ENCODE results near the gene SNX24. TPM values are rescaled to one million over a fixed set of nuclear protein-coding genes. Genes with fewer than 3 reads are reported as not detected.

The SNX24 gene
- total RNA-seq, 5 donors from 2014 or later (not counting 1 experiment from before 2014, with no cell fraction given) = 2.2 to 4.9 (median 3.8) TPM

DNA sequence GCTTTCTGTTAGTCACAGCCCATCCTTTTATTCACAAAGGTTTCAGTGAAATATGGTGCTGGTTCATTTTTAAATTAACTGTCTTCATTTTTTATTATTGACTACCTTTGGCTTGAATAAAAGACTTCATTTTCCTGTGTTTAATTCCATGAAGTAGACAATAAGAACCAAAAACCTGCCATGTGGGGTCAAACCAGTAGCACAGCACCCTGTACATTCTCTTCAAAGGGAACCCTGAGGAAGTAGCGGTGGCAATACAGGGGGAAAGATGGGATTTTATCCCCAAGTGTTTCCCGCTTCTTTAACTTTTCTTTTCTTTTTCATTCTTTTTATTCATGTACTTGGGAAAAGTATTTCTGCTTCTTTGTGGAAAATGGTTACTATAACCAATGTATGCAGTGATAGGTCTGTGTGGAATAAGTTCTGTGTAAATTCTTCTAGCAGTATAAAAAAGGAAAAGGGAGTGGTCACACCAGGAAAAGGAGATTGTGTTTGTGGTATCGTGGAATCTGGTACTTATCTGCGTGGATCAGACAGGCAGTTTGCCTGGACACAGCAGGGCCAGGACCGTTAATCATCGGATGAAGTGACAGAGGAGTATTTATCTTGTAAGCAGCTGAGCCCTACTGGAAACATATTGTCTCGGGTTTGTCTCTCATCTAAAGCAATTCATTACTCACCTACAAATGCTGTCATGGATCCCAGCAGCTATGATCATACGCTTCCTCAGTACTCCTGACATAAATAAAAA lies 96.9 kb downstream of the SNX24 start:
- POLR2A ChIA-PET = no interaction called here
- no peaks in the 10 kb centered on the region for H3K9me3 ChIP-seq
- Mint-ChIP-seq H3K9me3 (no peaks in the 10 kb centered on the region), H3K36me3 (peaks cover 30% of the 10 kb centered on the region), H3K4me1 (peaks cover 0 to 7% (median 0%) of the 10 kb centered on the region in 3 donors), H3K27ac (no peak overlapping the region), H3K4me3 (no peak overlapping the region), H3K27me3 (no peaks in the 10 kb centered on the region)
- DNase-seq (no peak), ATAC-seq (replicated peaks in 1 of 4) (no peak)
- H3K4me1 ChIP-seq (ENCODE audit: control insufficient read depth in 1 of 2, extremely low read depth in 1 of 2, insufficient read depth in 2 of 2, low read length in 2 of 2) = no peaks in the 10 kb centered on the region
- H3K27me3 ChIP-seq (replicated peaks in 1 of 2; ENCODE audit: control insufficient read depth in 2 of 2, extremely low read depth in 1 of 2, insufficient read depth in 2 of 2, low read length in 1 of 2) = no peaks in the 10 kb centered on the region
- H3K4me3 ChIP-seq (ENCODE audit: control insufficient read depth in 1 of 2, extremely low read depth in 1 of 2, low read length in 1 of 2) = no peak overlapping the region
- CTCF ChIA-PET = no interaction called here
- 35% methylated on average over 3 of the region's 8 CpGs for WGBS (ENCODE audit: insufficient coverage)
- no peak overlapping the region for H3K27ac ChIP-seq (ENCODE audit: low read length)
- no peaks in the 10 kb centered on the region for H3K36me3 ChIP-seq (ENCODE audit: control insufficient read depth in 2 of 2, extremely low read depth in 1 of 2, insufficient read depth in 1 of 2, low read length in 1 of 2)

DNA sequence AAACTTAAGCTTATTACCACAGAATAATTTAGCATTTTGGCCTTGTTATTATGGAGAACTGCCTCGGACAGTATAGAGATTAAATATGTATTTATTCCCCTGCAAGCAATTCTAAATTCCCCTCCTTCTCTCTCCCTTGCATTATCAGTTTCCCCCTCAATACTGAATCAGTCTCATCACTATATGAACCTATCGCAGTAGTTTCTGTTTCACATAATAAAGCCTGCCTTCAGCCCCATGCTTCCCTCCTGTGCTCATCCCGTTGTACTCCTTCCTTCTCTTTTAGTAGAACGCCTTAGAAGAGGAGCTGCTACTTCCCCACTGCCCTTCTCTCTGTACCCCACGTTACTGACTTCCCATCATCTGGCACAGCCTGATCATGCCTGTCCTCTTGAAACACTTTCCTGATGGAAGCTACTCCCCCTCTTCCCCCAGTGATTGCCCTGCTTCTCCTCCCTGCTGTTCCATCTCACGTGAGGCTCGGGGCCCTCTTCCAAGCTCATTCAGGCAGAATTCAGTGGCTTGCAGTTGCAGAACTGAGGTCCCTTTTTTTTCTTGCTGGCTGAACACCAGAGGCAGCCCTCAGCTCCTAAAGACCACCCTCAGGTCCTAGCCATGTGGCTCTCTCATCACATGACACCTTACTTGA lies 97.8 kb downstream of the SNX24 start:
- H3K9me3 Mint-ChIP-seq = no peaks in the 10 kb centered on the region
- ChIA-PET CTCF (interaction anchor here in 1 of 2 donors (0.7 kb wide), 1 partner anchor 48 kb away, joined by 3 read pairs; no protein-coding TSS in a partner anchor), POLR2A (no interaction called here)
- no peak overlapping the region for H3K27ac Mint-ChIP-seq
- Histone ChIP-seq H3K27me3 (replicated peaks in 1 of 2; ENCODE audit: control insufficient read depth in 2 of 2, extremely low read depth in 1 of 2, insufficient read depth in 2 of 2, low read length in 1 of 2) (no peaks in the 10 kb centered on the region), H3K4me1 (ENCODE audit: control insufficient read depth in 1 of 2, extremely low read depth in 1 of 2, insufficient read depth in 2 of 2, low read length in 2 of 2) (no peaks in the 10 kb centered on the region), H3K9me3 (no peaks in the 10 kb centered on the region), H3K36me3 (ENCODE audit: control insufficient read depth in 2 of 2, extremely low read depth in 1 of 2, insufficient read depth in 1 of 2, low read length in 1 of 2) (no peaks in the 10 kb centered on the region), H3K4me3 (ENCODE audit: control insufficient read depth in 1 of 2, extremely low read depth in 1 of 2, low read length in 1 of 2) (no peak overlapping the region), H3K27ac (ENCODE audit: low read length) (no peak overlapping the region)
- no peak overlapping the region for H3K4me3 Mint-ChIP-seq
- ATAC-seq (replicated peaks in 1 of 4) (no peak), DNase-seq (no peak)
- peaks cover 0 to 7% (median 0%) of the 10 kb centered on the region in 3 donors for H3K4me1 Mint-ChIP-seq
- 67% methylated on average over 5 of the region's 7 CpGs for WGBS (ENCODE audit: insufficient coverage)
- peaks cover 35% of the 10 kb centered on the region for H3K36me3 Mint-ChIP-seq
- no peaks in the 10 kb centered on the region for H3K27me3 Mint-ChIP-seq

DNA sequence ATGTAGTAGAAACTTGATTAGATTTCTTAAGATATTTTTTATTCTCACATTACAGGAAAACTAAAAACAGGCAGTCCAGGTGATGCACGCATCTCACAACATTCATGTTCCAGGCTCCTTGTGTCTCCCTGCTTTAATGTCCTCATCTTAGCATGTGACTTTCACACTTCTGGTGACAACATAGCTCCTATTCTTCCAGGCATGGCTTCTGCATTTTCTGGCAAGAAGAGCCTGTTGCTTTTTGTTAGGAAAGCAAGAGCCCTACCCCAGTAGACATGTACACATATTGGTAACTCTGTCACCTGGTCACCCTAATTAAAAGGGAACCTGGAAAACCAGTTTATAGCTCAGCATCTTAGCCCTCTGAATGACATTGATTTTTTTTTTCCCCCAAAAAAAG lies 98.6 kb downstream of the SNX24 start:
- Histone ChIP-seq H3K27ac (ENCODE audit: low read length) (no peak overlapping the region), H3K27me3 (replicated peaks in 1 of 2; ENCODE audit: control insufficient read depth in 2 of 2, extremely low read depth in 1 of 2, insufficient read depth in 2 of 2, low read length in 1 of 2) (no peaks in the 10 kb centered on the region), H3K4me3 (ENCODE audit: control insufficient read depth in 1 of 2, extremely low read depth in 1 of 2, low read length in 1 of 2) (no peak overlapping the region), H3K36me3 (ENCODE audit: control insufficient read depth in 2 of 2, extremely low read depth in 1 of 2, insufficient read depth in 1 of 2, low read length in 1 of 2) (no peaks in the 10 kb centered on the region), H3K9me3 (no peaks in the 10 kb centered on the region), H3K4me1 (ENCODE audit: control insufficient read depth in 1 of 2, extremely low read depth in 1 of 2, insufficient read depth in 2 of 2, low read length in 2 of 2) (no peaks in the 10 kb centered on the region)
- no peak for DNase-seq
- Mint-ChIP-seq H3K36me3 (peaks cover 42% of the 10 kb centered on the region), H3K9me3 (no peaks in the 10 kb centered on the region), H3K27ac (no peak overlapping the region), H3K4me3 (no peak overlapping the region), H3K27me3 (no peaks in the 10 kb centered on the region), H3K4me1 (peaks cover 0 to 7% (median 0%) of the 10 kb centered on the region in 3 donors)
- ChIA-PET CTCF (no interaction called here), POLR2A (interaction anchor here in 1 of 2 donors (0.6 kb wide), 1 partner anchor 70 kb away, joined by 3 read pairs; no protein-coding TSS in a partner anchor)
- 100% methylated on average over 1 of the region's 1 CpG for WGBS (ENCODE audit: insufficient coverage)
- no peak for ATAC-seq (replicated peaks in 1 of 4)

DNA sequence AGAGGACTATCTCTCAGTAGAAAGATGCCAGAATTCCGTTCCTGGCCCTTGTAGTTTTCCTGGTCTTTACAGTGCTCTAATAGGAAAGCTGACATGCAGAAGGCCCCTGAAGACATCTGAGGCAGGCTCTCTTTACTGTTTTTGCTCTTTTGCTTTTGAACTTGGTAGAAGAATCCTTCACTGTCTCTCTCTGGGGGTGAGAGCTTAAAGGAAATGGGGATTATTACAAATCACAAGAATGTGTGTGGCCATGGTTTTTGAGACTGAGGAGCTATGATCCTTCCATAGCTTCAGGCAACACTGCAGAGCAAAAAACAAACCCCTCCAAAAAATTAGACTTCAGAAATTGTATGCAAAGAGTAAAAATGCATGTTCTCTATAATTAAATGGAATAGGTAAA lies 102.0 kb downstream of the SNX24 start:
- Mint-ChIP-seq H3K36me3 (peaks cover 33% of the 10 kb centered on the region), H3K9me3 (no peaks in the 10 kb centered on the region), H3K27ac (no peak overlapping the region), H3K27me3 (peaks cover 0 to 3% of the 10 kb centered on the region in 2 donors), H3K4me3 (no peak overlapping the region), H3K4me1 (peaks cover 0 to 7% (median 0%) of the 10 kb centered on the region in 3 donors)
- ATAC-seq (replicated peaks in 1 of 4) (no peak), DNase-seq (no peak)
- Histone ChIP-seq H3K36me3 (ENCODE audit: control insufficient read depth in 2 of 2, extremely low read depth in 1 of 2, insufficient read depth in 1 of 2, low read length in 1 of 2) (no peaks in the 10 kb centered on the region), H3K9me3 (no peaks in the 10 kb centered on the region), H3K4me1 (ENCODE audit: control insufficient read depth in 1 of 2, extremely low read depth in 1 of 2, insufficient read depth in 2 of 2, low read length in 2 of 2) (no peaks in the 10 kb centered on the region), H3K27ac (ENCODE audit: low read length) (no peak overlapping the region), H3K4me3 (ENCODE audit: control insufficient read depth in 1 of 2, extremely low read depth in 1 of 2, low read length in 1 of 2) (no peak overlapping the region), H3K27me3 (replicated peaks in 1 of 2; ENCODE audit: control insufficient read depth in 2 of 2, extremely low read depth in 1 of 2, insufficient read depth in 2 of 2, low read length in 1 of 2) (no peaks in the 10 kb centered on the region)
- POLR2A ChIA-PET = no interaction called here
- no CpG with 5 or more reads among the region's 1 CpG for WGBS (ENCODE audit: insufficient coverage)
- CTCF ChIA-PET = no interaction called here

DNA sequence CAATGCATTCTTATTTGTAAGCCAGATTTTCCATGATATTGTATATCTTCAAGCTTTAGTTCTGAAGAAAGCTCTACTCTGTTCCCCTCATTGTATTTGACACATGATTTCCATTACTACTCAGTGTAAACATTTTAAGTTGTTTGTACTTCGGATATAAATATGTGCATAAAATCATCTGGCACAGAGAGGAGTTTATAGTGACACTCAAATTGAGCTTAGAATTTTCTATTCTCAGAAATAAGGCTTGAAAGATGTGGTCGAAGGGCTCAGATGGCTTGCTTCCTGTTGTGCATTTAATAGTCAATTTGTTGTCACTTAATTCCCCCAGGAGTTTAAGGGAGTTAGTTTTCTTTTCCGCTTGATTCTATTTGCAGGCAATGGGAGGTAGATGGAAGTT lies 102.4 kb downstream of the SNX24 start:
- Mint-ChIP-seq H3K27ac (no peak overlapping the region), H3K9me3 (no peaks in the 10 kb centered on the region), H3K27me3 (peaks cover 0 to 3% of the 10 kb centered on the region in 2 donors), H3K4me1 (peaks cover 0 to 7% (median 0%) of the 10 kb centered on the region in 3 donors), H3K4me3 (no peak overlapping the region), H3K36me3 (peaks cover 33% of the 10 kb centered on the region)
- POLR2A ChIA-PET = no interaction called here
- Histone ChIP-seq H3K4me1 (ENCODE audit: control insufficient read depth in 1 of 2, extremely low read depth in 1 of 2, insufficient read depth in 2 of 2, low read length in 2 of 2) (no peaks in the 10 kb centered on the region), H3K4me3 (ENCODE audit: control insufficient read depth in 1 of 2, extremely low read depth in 1 of 2, low read length in 1 of 2) (no peak overlapping the region), H3K9me3 (no peaks in the 10 kb centered on the region), H3K36me3 (ENCODE audit: control insufficient read depth in 2 of 2, extremely low read depth in 1 of 2, insufficient read depth in 1 of 2, low read length in 1 of 2) (no peaks in the 10 kb centered on the region), H3K27ac (ENCODE audit: low read length) (no peak overlapping the region), H3K27me3 (replicated peaks in 1 of 2; ENCODE audit: control insufficient read depth in 2 of 2, extremely low read depth in 1 of 2, insufficient read depth in 2 of 2, low read length in 1 of 2) (no peaks in the 10 kb centered on the region)
- DNase-seq = no peak
- CTCF ChIA-PET = no interaction called here
- WGBS (ENCODE audit: insufficient coverage) = no CpG with 5 or more reads among the region's 3 CpGs
- no peak for ATAC-seq (replicated peaks in 1 of 4)

DNA sequence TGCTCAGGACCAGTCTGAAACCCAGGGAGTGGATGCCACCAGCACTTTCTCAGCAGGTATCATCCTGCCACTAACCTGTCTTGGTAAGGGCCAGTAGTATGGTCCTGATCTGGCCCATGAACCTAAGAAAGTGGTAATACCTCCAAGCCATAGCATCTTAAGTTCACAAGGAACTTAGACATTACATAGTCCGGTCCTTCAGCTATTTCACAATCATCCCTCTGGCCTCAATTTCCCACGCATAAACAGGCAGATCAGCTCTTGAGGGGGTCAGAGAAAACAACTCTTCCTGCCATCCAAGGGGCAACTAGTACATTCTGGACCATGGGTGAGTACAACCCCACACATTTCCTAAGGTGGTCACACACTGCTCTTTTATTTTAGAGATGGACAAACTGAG lies 102.9 kb downstream of the SNX24 start:
- whole genome bisulfite sequencing (ENCODE audit: insufficient coverage) = 100% methylated on average over 2 of the region's 2 CpGs
- no peak for ATAC-seq (replicated peaks in 1 of 4)
- H3K36me3 Mint-ChIP-seq = peaks cover 32% of the 10 kb centered on the region

More for the DNA sequence above, 102.9 kb downstream of the SNX24 start:
- POLR2A ChIA-PET = no interaction called here
- Mint-ChIP-seq H3K27ac (no peak overlapping the region), H3K27me3 (peaks cover 0 to 3% of the 10 kb centered on the region in 2 donors), H3K9me3 (no peaks in the 10 kb centered on the region), H3K4me1 (peaks cover 0 to 3% (median 0%) of the 10 kb centered on the region in 3 donors), H3K4me3 (no peak overlapping the region)
- H3K4me1 ChIP-seq (ENCODE audit: control insufficient read depth in 1 of 2, extremely low read depth in 1 of 2, insufficient read depth in 2 of 2, low read length in 2 of 2) = no peaks in the 10 kb centered on the region
- no peaks in the 10 kb centered on the region for H3K36me3 ChIP-seq (ENCODE audit: control insufficient read depth in 2 of 2, extremely low read depth in 1 of 2, insufficient read depth in 1 of 2, low read length in 1 of 2)
- no peaks in the 10 kb centered on the region for H3K27me3 ChIP-seq (replicated peaks in 1 of 2; ENCODE audit: control insufficient read depth in 2 of 2, extremely low read depth in 1 of 2, insufficient read depth in 2 of 2, low read length in 1 of 2)
- no peak overlapping the region for H3K4me3 ChIP-seq (ENCODE audit: control insufficient read depth in 1 of 2, extremely low read depth in 1 of 2, low read length in 1 of 2)
- no peaks in the 10 kb centered on the region for H3K9me3 ChIP-seq
- CTCF ChIA-PET = no interaction called here
- no peak for DNase-seq
- no peak overlapping the region for H3K27ac ChIP-seq (ENCODE audit: low read length)
